Parathyroid adenoma (tissue), 2 donors: Measurements from ENCODE around the gene JUND.

Source experiments
- H2AFZ ChIP-seq: fragments of 300-600 bp; sonication (generic); one replicate; pipeline ENCODE4 v1.7.0; 2017; ENCODE audit warnings: antibody characterized with exemption, mild to moderate bottlenecking
- H3K27ac ChIP-seq: fragments of 300-600 bp; sonication (generic); one replicate; pipeline ENCODE4 v1.7.0; 2017
- H3K27me3 ChIP-seq: fragments of 300-600 bp; sonication (generic); one replicate; pipeline ENCODE4 v1.7.0; 2017; ENCODE audit warnings: low read length; ENCODE audit not compliant: control insufficient read depth, insufficient read depth
- H3K36me3 ChIP-seq: fragments of 300-600 bp; sonication (generic); one replicate; pipeline ENCODE4 v1.7.0; 2017; ENCODE audit warnings: low read length; ENCODE audit not compliant: control insufficient read depth, insufficient read depth
- H3K4me1 ChIP-seq: fragments of 300-600 bp; sonication (generic); one replicate; pipeline ENCODE4 v1.7.0; 2017; ENCODE audit warnings: control low read depth
- H3K4me2 ChIP-seq: fragments of 300-600 bp; sonication (generic); one replicate; pipeline ENCODE4 v1.7.0; 2017; ENCODE audit warnings: low read length
- H3K4me3 ChIP-seq: fragments of 300-600 bp; sonication (generic); one replicate; pipeline ENCODE4 v1.7.0; 2017; ENCODE audit warnings: low read depth, low read length
- H3K79me2 ChIP-seq: fragments of 300-600 bp; sonication (generic); one replicate; pipeline ENCODE4 v1.7.0; 2017; ENCODE audit warnings: control low read depth
- H3K9ac ChIP-seq: fragments of 300-600 bp; sonication (generic); one replicate; pipeline ENCODE4 v1.7.0; 2017; ENCODE audit warnings: mild to moderate bottlenecking
- H3K9me3 ChIP-seq: fragments of 300-600 bp; sonication (generic); one replicate; pipeline ENCODE4 v1.7.0; 2017; ENCODE audit warnings: low read length; ENCODE audit not compliant: control insufficient read depth
- CTCF ChIP-seq: fragments of 300-600 bp; sonication (generic); IDR thresholded peaks from one replicate; pipeline ENCODE4 v1.7.0; 2017; ENCODE audit warnings: antibody characterized with exemption, mild to moderate bottlenecking
- donor health status: primary hyperparathyroidism.

JUND gene

GRCh38 chr19:18320865-18321733, 39.7 kb upstream of the JUND start:
- peaks cover 19% of the 10 kb centered on the region for H3K79me2 ChIP-seq
- H3K9ac ChIP-seq, result no peak overlapping the region
- no peak overlapping the region for H3K4me2 ChIP-seq
- no peaks in the 10 kb centered on the region for H3K9me3 ChIP-seq
- H2AFZ ChIP-seq, result no peak overlapping the region
- H3K36me3 ChIP-seq, result no peaks in the 10 kb centered on the region
- H3K4me1 ChIP-seq, result peaks cover 14% of the 10 kb centered on the region
- TF ChIP-seq CTCF, result no peak
- H3K27me3 ChIP-seq, result no peaks in the 10 kb centered on the region
- peak overlapping the region; percentile 94 for H3K27ac ChIP-seq
- H3K4me3 ChIP-seq, result no peak overlapping the region

DNA sequence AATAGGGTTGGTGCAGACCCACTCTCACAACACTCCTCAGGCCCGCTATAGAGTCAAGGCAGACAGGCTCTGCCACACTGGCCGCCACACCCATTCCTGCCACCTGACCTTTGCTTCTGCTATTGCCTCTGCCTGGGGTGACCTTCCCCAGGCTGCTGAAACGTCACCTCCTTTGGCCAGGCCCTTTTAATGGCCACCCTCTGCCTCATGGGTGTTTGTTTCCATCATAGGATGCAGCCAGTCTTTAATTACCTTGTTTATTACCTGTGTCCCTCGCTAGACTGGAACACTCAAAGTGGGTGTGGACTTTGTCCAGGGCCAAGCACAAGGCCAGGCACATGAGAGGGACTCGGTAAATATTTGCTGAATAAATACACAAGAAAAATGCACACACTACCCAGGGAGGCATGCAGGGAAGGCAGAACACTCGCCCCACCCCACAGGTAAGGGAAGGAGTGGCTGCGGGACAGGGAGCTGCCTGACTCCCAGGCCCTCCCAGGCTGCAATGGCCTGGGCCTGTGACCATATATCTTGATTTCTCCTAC, 38.2 kb upstream of the JUND start:
- peaks cover 14% of the 10 kb centered on the region for H3K4me1 ChIP-seq
- no peak overlapping the region for H2AFZ ChIP-seq
- TF ChIP-seq CTCF, result no peak
- H3K79me2 ChIP-seq, result peaks cover 19% of the 10 kb centered on the region
- H3K4me3 ChIP-seq, result no peak overlapping the region
- no peak overlapping the region for H3K9ac ChIP-seq
- H3K27ac ChIP-seq, result peak overlapping the region; percentile 6
- no peaks in the 10 kb centered on the region for H3K27me3 ChIP-seq
- no peaks in the 10 kb centered on the region for H3K9me3 ChIP-seq
- H3K36me3 ChIP-seq, result no peaks in the 10 kb centered on the region
- H3K4me2 ChIP-seq, result no peak overlapping the region

DNA sequence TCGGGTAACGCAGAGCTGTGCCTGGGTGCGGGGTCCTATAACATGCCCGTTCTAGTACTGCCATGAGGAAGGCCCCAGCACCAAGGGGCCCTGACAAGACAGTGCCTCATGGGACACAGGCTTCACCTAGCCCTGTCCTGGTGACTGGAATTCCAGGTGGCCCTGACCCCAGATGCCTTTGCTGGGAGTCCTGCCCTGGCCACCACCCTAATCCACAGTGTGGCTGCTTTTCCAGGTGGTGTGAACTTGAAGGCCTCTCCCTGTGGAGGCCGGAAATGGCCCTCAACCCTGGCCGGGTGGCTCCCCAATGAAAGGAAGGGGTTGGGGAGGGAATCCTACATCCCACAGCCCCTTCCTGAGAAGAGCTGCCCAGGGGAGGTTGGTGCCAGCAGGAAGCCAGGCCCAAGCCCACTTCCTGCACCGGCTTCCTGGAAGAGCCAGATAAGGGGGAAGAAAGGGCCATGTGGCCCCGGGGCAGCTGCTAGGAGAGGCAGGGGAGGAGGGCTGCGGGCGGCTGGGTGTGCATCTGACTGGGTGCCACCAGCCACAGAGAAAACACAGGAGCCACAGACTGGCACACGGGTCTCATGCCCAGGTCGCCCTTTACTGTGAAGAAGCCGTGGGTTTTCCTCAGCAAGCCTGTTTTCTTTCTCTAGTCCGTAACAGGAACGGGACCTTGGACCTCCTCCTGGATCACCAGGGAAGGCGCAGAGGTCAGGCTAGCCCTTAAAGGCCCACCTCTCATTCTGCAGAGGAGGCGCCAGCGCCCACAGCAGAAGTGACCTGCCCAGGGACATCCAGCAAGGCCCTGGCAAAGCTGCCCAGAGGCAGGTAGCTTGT, 36.8 kb upstream of the JUND start:
- Histone ChIP-seq H3K4me2 (no peak overlapping the region), H3K27ac (peak overlapping the region; percentile 51), H3K9ac (no peak overlapping the region), H3K9me3 (no peaks in the 10 kb centered on the region), H3K79me2 (peaks cover 27% of the 10 kb centered on the region), H3K4me1 (peaks cover 9% of the 10 kb centered on the region), H3K4me3 (no peak overlapping the region), H2AFZ (no peak overlapping the region), H3K27me3 (no peaks in the 10 kb centered on the region), H3K36me3 (no peaks in the 10 kb centered on the region)
- TF ChIP-seq CTCF, result no peak

- H3K27ac ChIP-seq, result no peak overlapping the region
- TF ChIP-seq CTCF, result no peak
- H3K4me2 ChIP-seq, result no peak overlapping the region
- H3K36me3 ChIP-seq, result no peaks in the 10 kb centered on the region
- no peaks in the 10 kb centered on the region for H3K9me3 ChIP-seq
- H2AFZ ChIP-seq, result no peak overlapping the region
- peaks cover 20% of the 10 kb centered on the region for H3K79me2 ChIP-seq
- no peak overlapping the region for H3K4me3 ChIP-seq
- H3K27me3 ChIP-seq, result no peaks in the 10 kb centered on the region
- no peak overlapping the region for H3K9ac ChIP-seq
- no peaks in the 10 kb centered on the region for H3K4me1 ChIP-seq
Measured at GRCh38 chr19:18313398-18313797, 32.0 kb upstream of the JUND start.
